Lower leg skin (tissue), 4 donors: ENCODE results near the gene FDXACB1. TPM values are rescaled to one million over a fixed set of nuclear protein-coding genes. Genes with fewer than 3 reads are reported as not detected.

Experiments
- DNase-seq, 2 donors: peaks; one replicate each; pipeline ENCODE4 v3.0.0-alpha.2; 2019; ENCODE audit warnings: low spot score in 2 of 2
- H3K4me3 ChIP-seq: fragments of 200-600 bp; sonication (generic); 2 replicates; pipeline ENCODE4 v1.5.1; 2017; ENCODE audit warnings: mild to moderate bottlenecking, low read depth; ENCODE audit not compliant: poor library complexity, severe bottlenecking
- CTCF ChIP-seq, 3 donors: fragments of 450-650 bp; IDR thresholded peaks; one replicate each; pipeline ENCODE4 v1.5.1; 2016; ENCODE audit warnings: antibody characterized with exemption in 3 of 3, mild to moderate bottlenecking in 3 of 3, moderate library complexity in 2 of 3
- POLR2A ChIP-seq, 2 donors: fragments of 450-650 bp; IDR thresholded peaks; one replicate each; pipeline ENCODE4 v1.6.1; 2016 to 2017; ENCODE audit warnings: antibody characterized with exemption in 2 of 2, mild to moderate bottlenecking in 1 of 2, moderate library complexity in 1 of 2
- WGBS, 2 donors: methylation state at CpG; one replicate each; pipeline ENCODE4 v1.1.5; 2018; 5-methylcytosine and 5-hydroxymethylcytosine counted together
- intact Hi-C: fragments of 100-400 bp; cut with DNase I; formaldehyde crosslinking; loops from one replicate; pipeline ENCODE4 v1.15.0; 2023; ENCODE audit warnings: low total_unique reads
- total RNA-seq, 4 donors: library from RNA; depleted of rRNA; stranded (reverse); fragments of >200 nt; gene quantifications; one replicate each; pipeline ENCODE4 v1.1.0, GENCODE V29; 2016

Gene FDXACB1
- total RNA-seq, 4 donors from 2014 or later, result 2.9 to 6.2 (median 4.1) TPM

- TF ChIP-seq POLR2A (IDR thresholded peaks at IDR 0.05) (no peak), CTCF (IDR thresholded peaks at IDR 0.05) (no peak)
- WGBS, 2 donors, result 34 to 49% methylated on average over 5 of the region's 5 CpGs
- no peak for DNase-seq
- H3K4me3 ChIP-seq, result no peak overlapping the region
- intact Hi-C loops, result no loop called here
Observed at GRCh38 chr11:111871693-111872161, 7.2 kb downstream of the FDXACB1 start.

- TF ChIP-seq POLR2A (IDR thresholded peaks at IDR 0.05), result no peak
- intact Hi-C loops, result no loop called here
- 0 to 1% methylated on average over 26 to 44 of the region's 51 CpGs for WGBS, 2 donors
- peak; percentile 76 to 96 for DNase-seq
- peak within 1 kb of the TSS; percentile 96 for H3K4me3 ChIP-seq
Observed at GRCh38 chr11:111870886-111871692, 7.9 kb downstream of the FDXACB1 start, which contains the start of gene ALG9. Gene ALG9 (minus strand): TSS chr11:111871581. CDS start chr11:111871482, 99 bp downstream.

DNA sequence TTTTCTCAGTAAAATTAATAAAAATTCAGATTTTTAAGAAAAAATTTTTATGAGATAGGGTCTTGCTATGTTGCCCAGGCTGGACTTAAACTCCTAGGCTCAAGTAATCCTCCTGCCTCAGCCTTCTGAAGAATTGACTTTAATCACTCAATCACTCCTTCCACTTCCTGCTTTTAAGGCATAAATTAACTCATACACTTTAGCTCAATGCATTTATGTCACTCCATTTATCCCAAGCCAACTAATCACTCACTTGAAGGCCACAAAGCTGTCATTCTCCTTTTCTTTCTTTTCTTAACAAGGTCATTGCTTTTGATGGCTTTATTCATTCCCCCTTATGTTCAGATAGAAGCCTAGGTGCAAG is 8.5 kb downstream of the FDXACB1 start:
- peak overlapping the region; percentile 96 for H3K4me3 ChIP-seq
- no peak for DNase-seq
- no peak for TF ChIP-seq CTCF (IDR thresholded peaks at IDR 0.05)
- TF ChIP-seq POLR2A (IDR thresholded peaks at IDR 0.05), result no peak
- intact Hi-C loops, result no loop called here

- 87 to 91% methylated on average over 1 of the region's 1 CpG for WGBS, 2 donors
- no peak for DNase-seq
- intact Hi-C loops, result no loop called here
- TF ChIP-seq POLR2A (IDR thresholded peaks at IDR 0.05) (no peak), CTCF (IDR thresholded peaks at IDR 0.05) (no peak)
- no peak overlapping the region for H3K4me3 ChIP-seq
Observed at GRCh38 chr11:111870113-111870512, 8.9 kb downstream of the FDXACB1 start.

DNA sequence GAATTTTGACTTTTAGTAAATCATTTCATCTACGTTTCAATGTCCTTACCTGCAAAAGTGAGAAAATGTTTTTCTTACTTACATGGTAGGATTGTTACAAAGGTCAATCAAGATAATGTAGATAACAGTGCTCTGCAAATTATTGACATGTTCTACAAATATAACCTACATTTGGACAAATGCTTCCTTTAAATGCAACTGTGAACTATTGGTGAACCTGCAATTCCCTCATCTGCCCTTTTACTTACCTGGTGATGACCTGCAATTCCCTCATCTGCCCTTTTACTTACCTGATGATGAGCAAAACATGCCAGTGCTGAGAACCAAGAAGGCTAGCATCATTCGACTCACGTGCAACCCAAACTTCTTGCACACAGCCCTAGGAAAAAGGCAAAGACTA is 18.7 kb downstream of the FDXACB1 start:
- intact Hi-C loops, result no loop called here
- 93 to 96% methylated on average over 3 of the region's 3 CpGs for WGBS, 2 donors
- TF ChIP-seq POLR2A (IDR thresholded peaks at IDR 0.05) (no peak), CTCF (IDR thresholded peaks at IDR 0.05) (no peak)
- no peak for DNase-seq
- no peak overlapping the region for H3K4me3 ChIP-seq

- DNase-seq, result no peak
- TF ChIP-seq POLR2A (IDR thresholded peaks at IDR 0.05) (no peak), CTCF (IDR thresholded peaks at IDR 0.05) (no peak)
- no peak overlapping the region for H3K4me3 ChIP-seq
- intact Hi-C loops, result no loop called here
Observed at GRCh38 chr11:111855506-111855905, 23.5 kb downstream of the FDXACB1 start.
